ENCODE results near the gene MXRA8.
A peak's percentile ranks its signal among the peaks of the same experiment; 100 is the strongest.

The MXRA8 gene

GRCh38 chr1:1308756-1309250, 49.6 kb downstream of the MXRA8 start:
- in situ Hi-C loops (cut with MboI; ENCODE audit: low sequenced_read_pairs, unreplicated experiment), result no loop called here
- TF ChIP-seq CTCF (IDR thresholded peaks at IDR 0.05; ENCODE audit: borderline replicate concordance, control extremely low read depth, extremely low read depth, insufficient read depth, missing control alignments), result no peak
- DNase-seq (ENCODE audit: low spot score), result no peak

- DNase-seq (ENCODE audit: low spot score), result peak; percentile 99
- in situ Hi-C loops (cut with MboI; ENCODE audit: low sequenced_read_pairs, unreplicated experiment), result no loop called here
- no peak for TF ChIP-seq CTCF (IDR thresholded peaks at IDR 0.05; ENCODE audit: borderline replicate concordance, control extremely low read depth, extremely low read depth, insufficient read depth, missing control alignments)
Measured at GRCh38 chr1:1307923-1308755, 50.2 kb downstream of the MXRA8 start, which contains the start of the genes ACAP3 and PUSL1. Gene ACAP3 (minus strand): TSS chr1:1307930. CDS start chr1:1307815, 115 bp downstream. Gene PUSL1 (plus strand): TSS chr1:1308597. CDS start chr1:1308644, 47 bp downstream.

GRCh38 chr1:1307261-1307922, 51.0 kb downstream of the MXRA8 start:
- TF ChIP-seq CTCF (IDR thresholded peaks at IDR 0.05; ENCODE audit: borderline replicate concordance, control extremely low read depth, extremely low read depth, insufficient read depth, missing control alignments), result no peak
- in situ Hi-C loops (cut with MboI; ENCODE audit: low sequenced_read_pairs, unreplicated experiment), result no loop called here
- DNase-seq (ENCODE audit: low spot score), result no peak

GRCh38 chr1:1306661-1307260, 51.6 kb downstream of the MXRA8 start:
- no peak for DNase-seq (ENCODE audit: low spot score)
- no peak for TF ChIP-seq CTCF (IDR thresholded peaks at IDR 0.05; ENCODE audit: borderline replicate concordance, control extremely low read depth, extremely low read depth, insufficient read depth, missing control alignments)
- in situ Hi-C loops (cut with MboI; ENCODE audit: low sequenced_read_pairs, unreplicated experiment), result no loop called here

GRCh38 chr1:1306070-1306660, 52.2 kb downstream of the MXRA8 start:
- no peak for TF ChIP-seq CTCF (IDR thresholded peaks at IDR 0.05; ENCODE audit: borderline replicate concordance, control extremely low read depth, extremely low read depth, insufficient read depth, missing control alignments)
- in situ Hi-C loops (cut with MboI; ENCODE audit: low sequenced_read_pairs, unreplicated experiment), result no loop called here
- no peak for DNase-seq (ENCODE audit: low spot score)
